HEK293 (cell line): Measurements from ENCODE around the gene WSCD2.

Experiments used
- CTCF ChIA-PET: fragments of 350-600 bp; formaldehyde crosslinking; extraction: SDS; loops from one replicate; lab custom pipeline; 2021; ENCODE audit warnings: antibody characterized with exemption; lab: Yijun Ruan, JAX
- POLR2A ChIA-PET: fragments of 300-600 bp; formaldehyde crosslinking; extraction: SDS; loops from one replicate; lab custom pipeline; 2020; ENCODE audit warnings: antibody characterized with exemption, inconsistent platforms; lab: Yijun Ruan, JAX
- H3K27ac ChIP-seq: fragments of 200-500 bp; sonication (Bioruptor generic); 2 replicates; pipeline ENCODE4 v1.5.1; 2014; ENCODE audit warnings: low read depth, low read length, control low read depth, inconsistent platforms; ENCODE audit errors: extremely low read depth
- H3K36me3 ChIP-seq, 2 experiments: fragments of 200-500 bp in 1 of 2; sonication (Bioruptor generic) in 1 of 2; 1 replicate in 1 of 2; 2 replicates in 1 of 2; pipeline ENCODE4 v1.5.1; 2014 to 2017; ENCODE audit warnings: inconsistent platforms in 2 of 2, low read length in 2 of 2; ENCODE audit not compliant: control insufficient read depth in 2 of 2, insufficient read depth in 1 of 2
- H3K4me1 ChIP-seq: fragments of 200-500 bp; sonication (Bioruptor generic); 2 replicates; pipeline ENCODE4 v1.5.1; 2014; ENCODE audit warnings: mild to moderate bottlenecking, low read length, inconsistent platforms; ENCODE audit not compliant: control insufficient read depth, insufficient read depth
- H3K4me3 ChIP-seq: 2 replicates; pipeline ENCODE4 v1.5.1; 2011; ENCODE audit warnings: low read depth, mild to moderate bottlenecking, control low read depth, low read length, moderate library complexity
- H3K9me3 ChIP-seq: fragments of 200-500 bp; sonication (Bioruptor generic); 2 replicates; pipeline ENCODE4 v1.5.1; 2014; ENCODE audit warnings: low read depth, low read length, inconsistent platforms; ENCODE audit not compliant: control insufficient read depth, insufficient read depth
- AEBP2 ChIP-seq: fragments of 450-650 bp; formaldehyde crosslinking; IDR thresholded peaks from 2 replicates; pipeline ENCODE4 v1.5.1; 2016; ENCODE audit warnings: missing biosample characterization, missing genetic modification characterization, borderline replicate concordance
- SALL2 ChIP-seq: fragments of 450-650 bp; formaldehyde crosslinking; IDR thresholded peaks from 2 replicates; pipeline ENCODE4 v1.5.0; 2017; ENCODE audit warnings: missing biosample characterization, mild to moderate bottlenecking, missing genetic modification characterization, borderline replicate concordance
- ZFHX2 ChIP-seq: fragments of 450-650 bp; formaldehyde crosslinking; conservative IDR thresholded peaks from 2 replicates; pipeline ENCODE4 v1.5.1; 2016; ENCODE audit warnings: missing biosample characterization, missing genetic modification characterization
- ZFP41 ChIP-seq: fragments of 450-650 bp; formaldehyde crosslinking; IDR thresholded peaks from 2 replicates; pipeline ENCODE4 v1.5.1; 2016; ENCODE audit warnings: missing biosample characterization, missing genetic modification characterization, borderline replicate concordance
- ZNF132 ChIP-seq: fragments of 450-650 bp; formaldehyde crosslinking; IDR thresholded peaks from 2 replicates; pipeline ENCODE4 v1.5.1; 2017; ENCODE audit warnings: missing biosample characterization, missing genetic modification characterization, borderline replicate concordance
- ZNF391 ChIP-seq: fragments of 450-650 bp; formaldehyde crosslinking; IDR thresholded peaks from 2 replicates; pipeline ENCODE4 v1.5.1; 2016; ENCODE audit warnings: low read depth, missing biosample characterization, missing genetic modification characterization, borderline replicate concordance
- ZNF423 ChIP-seq: fragments of 450-650 bp; formaldehyde crosslinking; IDR thresholded peaks from 2 replicates; pipeline ENCODE4 v1.5.1; 2016; ENCODE audit warnings: missing biosample characterization, missing genetic modification characterization
- ZNF488 ChIP-seq: fragments of 450-650 bp; formaldehyde crosslinking; IDR thresholded peaks from 2 replicates; pipeline ENCODE4 v1.5.1; 2016; ENCODE audit warnings: missing biosample characterization, missing genetic modification characterization
- ZNF549 ChIP-seq: fragments of 450-650 bp; IDR thresholded peaks from 2 replicates; pipeline ENCODE4 v1.5.1; 2018; ENCODE audit warnings: missing biosample characterization, missing genetic modification characterization, mild to moderate bottlenecking, inconsistent platforms, moderate library complexity
- ZNF596 ChIP-seq: fragments of 450-650 bp; IDR thresholded peaks from 2 replicates; pipeline ENCODE4 v1.5.0; 2018; ENCODE audit warnings: missing biosample characterization, mild to moderate bottlenecking, missing genetic modification characterization, moderate library complexity
- ZNF626 ChIP-seq: fragments of 450-650 bp; sonication (Bioruptor Pico); formaldehyde crosslinking; IDR thresholded peaks from 2 replicates; pipeline ENCODE4 v1.5.1; 2018; ENCODE audit warnings: missing biosample characterization, missing genetic modification characterization, inconsistent platforms
- TF ChIP-seq, protein P1 (sequence below): fragments of 450-650 bp; formaldehyde crosslinking; conservative IDR thresholded peaks from 2 replicates; pipeline ENCODE4 v1.5.1; 2016; ENCODE audit warnings: low read depth, missing biosample characterization, missing genetic modification characterization
- TF ChIP-seq, protein P2 (sequence below): fragments of 450-650 bp; formaldehyde crosslinking; IDR thresholded peaks from 2 replicates; pipeline ENCODE4 v1.5.1; 2016; ENCODE audit warnings: missing biosample characterization, missing genetic modification characterization
- TF ChIP-seq, protein P3 (sequence below): fragments of 450-650 bp; formaldehyde crosslinking; IDR thresholded peaks from 2 replicates; pipeline ENCODE4 v1.5.1; 2016; ENCODE audit warnings: missing biosample characterization, missing genetic modification characterization

WSCD2 gene

DNA sequence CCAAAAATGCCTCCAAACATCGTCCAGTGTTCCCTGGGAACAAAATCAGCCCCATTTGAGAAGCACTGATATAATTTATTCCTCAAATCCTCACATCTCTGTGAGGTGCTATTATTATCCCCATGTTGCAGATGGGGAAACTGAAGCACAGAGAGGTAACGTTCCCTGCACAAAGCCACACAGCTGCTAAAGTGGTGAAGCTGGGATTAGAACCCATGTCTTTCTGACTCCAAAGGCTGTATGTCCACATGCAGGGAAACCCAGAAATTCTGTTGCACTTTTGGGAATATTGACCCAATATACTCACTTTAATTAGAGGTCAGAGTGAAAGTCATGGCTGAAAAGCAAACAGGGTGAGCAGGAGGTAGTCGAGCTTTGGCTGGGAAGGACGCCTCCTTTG, 19.1 kb upstream of the WSCD2 start (continued):
- TF ChIP-seq, protein P1, sequence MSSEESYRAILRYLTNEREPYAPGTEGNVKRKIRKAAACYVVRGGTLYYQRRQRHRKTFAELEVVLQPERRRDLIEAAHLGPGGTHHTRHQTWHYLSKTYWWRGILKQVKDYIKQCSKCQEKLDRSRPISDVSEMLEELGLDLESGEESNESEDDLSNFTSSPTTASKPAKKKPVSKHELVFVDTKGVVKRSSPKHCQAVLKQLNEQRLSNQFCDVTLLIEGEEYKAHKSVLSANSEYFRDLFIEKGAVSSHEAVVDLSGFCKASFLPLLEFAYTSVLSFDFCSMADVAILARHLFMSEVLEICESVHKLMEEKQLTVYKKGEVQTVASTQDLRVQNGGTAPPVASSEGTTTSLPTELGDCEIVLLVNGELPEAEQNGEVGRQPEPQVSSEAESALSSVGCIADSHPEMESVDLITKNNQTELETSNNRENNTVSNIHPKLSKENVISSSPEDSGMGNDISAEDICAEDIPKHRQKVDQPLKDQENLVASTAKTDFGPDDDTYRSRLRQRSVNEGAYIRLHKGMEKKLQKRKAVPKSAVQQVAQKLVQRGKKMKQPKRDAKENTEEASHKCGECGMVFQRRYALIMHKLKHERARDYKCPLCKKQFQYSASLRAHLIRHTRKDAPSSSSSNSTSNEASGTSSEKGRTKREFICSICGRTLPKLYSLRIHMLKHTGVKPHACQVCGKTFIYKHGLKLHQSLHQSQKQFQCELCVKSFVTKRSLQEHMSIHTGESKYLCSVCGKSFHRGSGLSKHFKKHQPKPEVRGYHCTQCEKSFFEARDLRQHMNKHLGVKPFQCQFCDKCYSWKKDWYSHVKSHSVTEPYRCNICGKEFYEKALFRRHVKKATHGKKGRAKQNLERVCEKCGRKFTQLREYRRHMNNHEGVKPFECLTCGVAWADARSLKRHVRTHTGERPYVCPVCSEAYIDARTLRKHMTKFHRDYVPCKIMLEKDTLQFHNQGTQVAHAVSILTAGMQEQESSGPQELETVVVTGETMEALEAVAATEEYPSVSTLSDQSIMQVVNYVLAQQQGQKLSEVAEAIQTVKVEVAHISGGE (tag by site-specific recombination) = no peak

DNA sequence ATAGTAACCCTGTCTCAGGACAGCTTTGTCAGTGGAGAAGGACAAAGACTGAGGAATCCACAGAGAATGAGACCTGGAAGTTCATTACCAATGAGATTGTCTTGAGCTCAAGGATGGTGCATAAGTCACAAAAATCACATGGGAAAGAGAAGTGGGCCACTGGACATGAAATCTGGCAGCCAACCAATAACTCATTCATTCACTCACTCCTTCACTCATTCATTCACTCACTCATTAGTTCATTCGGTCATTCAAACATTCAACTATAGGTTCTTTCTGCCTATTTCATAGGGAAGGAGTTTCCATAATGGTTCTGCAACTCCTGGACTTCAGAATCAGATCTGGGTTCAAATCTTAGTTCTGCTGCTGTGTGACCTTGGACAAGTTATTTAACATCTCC, 18.2 kb upstream of the WSCD2 start:
- POLR2A ChIA-PET = no interaction called here
- TF ChIP-seq ZFP41 (tag by site-specific recombination) (no peak), ZNF549 (no peak), ZNF391 (tag by site-specific recombination) (no peak)
- TF ChIP-seq, all 188 proteins: peak for 0
- CTCF ChIA-PET = no interaction called here

DNA sequence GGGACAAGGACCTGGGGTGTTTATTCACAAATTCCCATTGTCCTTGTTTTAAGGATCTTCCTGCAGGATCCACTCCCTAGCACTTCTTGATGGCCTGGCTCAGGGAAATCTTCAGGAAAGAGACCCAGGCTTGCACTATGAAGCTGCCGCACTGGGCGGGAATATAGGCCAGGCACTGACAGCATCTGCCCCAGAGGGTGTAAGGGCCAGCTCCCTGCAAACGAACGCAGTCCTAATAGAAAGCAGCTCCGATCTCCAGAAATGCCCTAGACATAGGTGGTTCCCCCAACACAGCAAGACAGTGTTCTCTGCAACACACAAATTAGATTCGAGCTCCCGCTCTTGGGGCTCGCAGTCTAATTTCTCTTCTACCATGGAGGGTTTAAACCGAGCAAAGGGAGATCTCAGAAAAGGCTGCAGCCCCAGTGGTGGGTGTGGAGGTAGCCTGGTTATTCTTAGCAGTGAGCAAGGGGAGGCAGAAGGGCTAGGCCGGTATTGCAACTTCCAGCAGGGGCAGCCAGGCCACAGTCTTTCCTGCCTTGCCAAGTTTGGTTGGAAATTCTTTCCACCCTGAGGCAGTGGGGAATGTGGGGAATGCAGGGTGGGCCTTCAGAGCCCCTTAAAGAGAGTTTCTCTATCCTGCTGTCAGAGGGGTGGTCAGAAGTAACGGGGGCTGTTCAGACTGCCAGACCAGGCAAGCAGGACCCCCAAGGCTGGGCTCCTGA, 16.1 kb upstream of the WSCD2 start:
- ChIA-PET CTCF (interaction anchor here (0.6 kb wide), 1 partner anchor 292 kb away, joined by 3 read pairs; no protein-coding TSS in a partner anchor), POLR2A (no interaction called here)
- Histone ChIP-seq H3K9me3 (no peaks in the 10 kb centered on the region), H3K36me3 (no peaks in the 10 kb centered on the region), H3K4me1 (no peaks in the 10 kb centered on the region), H3K4me3 (no peak overlapping the region), H3K27ac (no peak overlapping the region)
- TF ChIP-seq AEBP2 (tag by site-specific recombination) (no peak), ZNF132 (no peak), ZNF423 (tag by site-specific recombination) (no peak)

More for the DNA sequence above, 18.2 kb upstream of the WSCD2 start:
- no peaks in the 10 kb centered on the region for H3K36me3 ChIP-seq
- H3K27ac ChIP-seq = no peak overlapping the region
- no peaks in the 10 kb centered on the region for H3K9me3 ChIP-seq
- H3K4me1 ChIP-seq = no peaks in the 10 kb centered on the region
- H3K4me3 ChIP-seq = no peak overlapping the region

- Histone ChIP-seq H3K36me3 (no peaks in the 10 kb centered on the region), H3K4me1 (no peaks in the 10 kb centered on the region), H3K4me3 (no peak overlapping the region), H3K27ac (no peak overlapping the region), H3K9me3 (no peaks in the 10 kb centered on the region)
- POLR2A ChIA-PET = no interaction called here
- CTCF ChIA-PET = interaction anchor here (0.7 to 0.8 kb wide), 2 partner anchors 35 to 302 kb away, joined by 3 read pairs; no protein-coding TSS in a partner anchor
- no peak for TF ChIP-seq ZNF596 (tag by site-specific recombination)
- TF ChIP-seq SALL2 = no peak
- TF ChIP-seq ZNF488 (tag by site-specific recombination) = no peak
- TF ChIP-seq, protein P2, sequence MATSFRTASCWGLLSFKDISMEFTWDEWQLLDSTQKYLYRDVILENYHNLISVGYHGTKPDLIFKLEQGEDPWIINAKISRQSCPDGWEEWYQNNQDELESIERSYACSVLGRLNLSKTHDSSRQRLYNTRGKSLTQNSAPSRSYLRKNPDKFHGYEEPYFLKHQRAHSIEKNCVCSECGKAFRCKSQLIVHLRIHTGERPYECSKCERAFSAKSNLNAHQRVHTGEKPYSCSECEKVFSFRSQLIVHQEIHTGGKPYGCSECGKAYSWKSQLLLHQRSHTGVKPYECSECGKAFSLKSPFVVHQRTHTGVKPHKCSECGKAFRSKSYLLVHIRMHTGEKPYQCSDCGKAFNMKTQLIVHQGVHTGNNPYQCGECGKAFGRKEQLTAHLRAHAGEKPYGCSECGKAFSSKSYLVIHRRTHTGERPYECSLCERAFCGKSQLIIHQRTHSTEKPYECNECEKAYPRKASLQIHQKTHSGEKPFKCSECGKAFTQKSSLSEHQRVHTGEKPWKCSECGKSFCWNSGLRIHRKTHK (tag by site-specific recombination) = no peak
- TF ChIP-seq ZFHX2 = 0 out of 2 replicates have a peak, but pooled peaks have one; percentile 13
- TF ChIP-seq, protein P3, sequence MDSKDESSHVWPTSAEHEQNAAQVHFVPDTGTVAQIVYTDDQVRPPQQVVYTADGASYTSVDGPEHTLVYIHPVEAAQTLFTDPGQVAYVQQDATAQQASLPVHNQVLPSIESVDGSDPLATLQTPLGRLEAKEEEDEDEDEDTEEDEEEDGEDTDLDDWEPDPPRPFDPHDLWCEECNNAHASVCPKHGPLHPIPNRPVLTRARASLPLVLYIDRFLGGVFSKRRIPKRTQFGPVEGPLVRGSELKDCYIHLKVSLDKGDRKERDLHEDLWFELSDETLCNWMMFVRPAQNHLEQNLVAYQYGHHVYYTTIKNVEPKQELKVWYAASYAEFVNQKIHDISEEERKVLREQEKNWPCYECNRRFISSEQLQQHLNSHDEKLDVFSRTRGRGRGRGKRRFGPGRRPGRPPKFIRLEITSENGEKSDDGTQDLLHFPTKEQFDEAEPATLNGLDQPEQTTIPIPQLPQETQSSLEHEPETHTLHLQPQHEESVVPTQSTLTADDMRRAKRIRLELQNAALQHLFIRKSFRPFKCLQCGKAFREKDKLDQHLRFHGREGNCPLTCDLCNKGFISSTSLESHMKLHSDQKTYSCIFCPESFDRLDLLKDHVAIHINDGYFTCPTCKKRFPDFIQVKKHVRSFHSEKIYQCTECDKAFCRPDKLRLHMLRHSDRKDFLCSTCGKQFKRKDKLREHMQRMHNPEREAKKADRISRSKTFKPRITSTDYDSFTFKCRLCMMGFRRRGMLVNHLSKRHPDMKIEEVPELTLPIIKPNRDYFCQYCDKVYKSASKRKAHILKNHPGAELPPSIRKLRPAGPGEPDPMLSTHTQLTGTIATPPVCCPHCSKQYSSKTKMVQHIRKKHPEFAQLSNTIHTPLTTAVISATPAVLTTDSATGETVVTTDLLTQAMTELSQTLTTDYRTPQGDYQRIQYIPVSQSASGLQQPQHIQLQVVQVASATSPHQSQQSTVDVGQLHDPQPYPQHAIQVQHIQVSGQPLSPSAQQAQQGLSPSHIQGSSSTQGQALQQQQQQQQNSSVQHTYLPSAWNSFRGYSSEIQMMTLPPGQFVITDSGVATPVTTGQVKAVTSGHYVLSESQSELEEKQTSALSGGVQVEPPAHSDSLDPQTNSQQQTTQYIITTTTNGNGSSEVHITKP (tag by site-specific recombination) = peak; percentile 14; the same call in 1 of the 2 replicates
- no peak for TF ChIP-seq ZNF626 (tag by site-specific recombination)
Observed at GRCh38 chr12:108115123-108116121, 13.7 kb upstream of the WSCD2 start.
